Aorta (tissue), 5 donors: ENCODE measurements around the gene C3orf70. TPM values are rescaled to one million over a fixed set of nuclear protein-coding genes. Genes with fewer than 3 reads are reported as not detected.

ENCODE experiments used
- ATAC-seq: fragments of 200-7000 bp; cut with Tn5 transposase; one replicate; pipeline ENCODE4 v1.9.1; 2022; ENCODE audit warnings: moderate library complexity; ENCODE audit not compliant: low FRiP score
- DNase-seq, 2 donors: peaks; one replicate each; pipeline ENCODE4 v3.0.0-alpha.2; 2020
- H3K27ac ChIP-seq, 2 donors: one replicate each; pipeline ENCODE4 v1.5.1; 2013; ENCODE audit warnings: low read length in 2 of 2, mild to moderate bottlenecking in 2 of 2, moderate library complexity in 2 of 2, control low read depth in 1 of 2, inconsistent platforms in 1 of 2, low read depth in 1 of 2
- H3K27me3 ChIP-seq, 2 donors: one replicate each; pipeline ENCODE4 v1.6.1; 2013; ENCODE audit warnings: control low read depth in 1 of 2, low read length in 1 of 2, mild to moderate bottlenecking in 1 of 2, moderate library complexity in 1 of 2; ENCODE audit not compliant: insufficient read depth in 2 of 2, control insufficient read depth in 1 of 2
- H3K36me3 ChIP-seq, 2 donors: one replicate each; pipeline ENCODE4 v1.6.1; 2013; ENCODE audit warnings: control low read depth in 1 of 2, low read length in 1 of 2, mild to moderate bottlenecking in 1 of 2; ENCODE audit not compliant: insufficient read depth in 2 of 2, control insufficient read depth in 1 of 2
- H3K4me1 ChIP-seq, 2 donors: one replicate each; pipeline ENCODE4 v1.6.1; 2013; ENCODE audit warnings: low read length in 2 of 2, control low read depth in 1 of 2, mild to moderate bottlenecking in 1 of 2, moderate library complexity in 1 of 2; ENCODE audit not compliant: insufficient read depth in 2 of 2, control insufficient read depth in 1 of 2
- H3K4me3 ChIP-seq, 2 donors: one replicate each; pipeline ENCODE4 v1.5.1; 2013; ENCODE audit warnings: low read length in 2 of 2, control low read depth in 1 of 2, mild to moderate bottlenecking in 1 of 2
- H3K9me3 ChIP-seq: one replicate; pipeline ENCODE4 v1.6.1; 2013; ENCODE audit warnings: mild to moderate bottlenecking, low read length; ENCODE audit not compliant: control insufficient read depth
- WGBS, 2 donors: extraction: QIAGEN DNeasy Blood & Tissue Kit; methylation state at CpG; one replicate each; pipeline ENCODE4 v1.1.7; 2013; 5-methylcytosine and 5-hydroxymethylcytosine counted together
- intact Hi-C, 2 donors: fragments of 100-400 bp; cut with DNase I; formaldehyde crosslinking; loops; one replicate each; pipeline versions ENCODE4 v1.14.2 to v1.15.0; 2022
- polyA plus RNA-seq, 2 donors: library from polyadenylated mRNA; stranded (reverse); fragments of 200-250 nt; gene quantifications; one replicate each; pipeline ENCODE4 v1.2.3, GENCODE V29; 2013
- total RNA-seq, 2 donors: library from RNA; stranded (reverse); fragmentation: NEBNext Ultra II Directional; extraction: Animal tissue kit (Norgen Biotek cat#: 25700); gene quantifications; one replicate each; pipeline ENCODE4 v1.2.1, GENCODE V29; 2021
- donor health status: healthy with polysubstance abuse.
- donor health status: Bipolar disorder and iron deficiency.
- donor health status: DM: no; HTN: no; CAD: no.
- donor health status: DM: no; HTN: no; CAD: no.
- donor health status: DM: yes; HTN: yes; CAD: no.

Gene C3orf70
- total and polyA plus RNA-seq, 4 donors, result 4.5 to 20.4 (median 11.9) TPM

DNA sequence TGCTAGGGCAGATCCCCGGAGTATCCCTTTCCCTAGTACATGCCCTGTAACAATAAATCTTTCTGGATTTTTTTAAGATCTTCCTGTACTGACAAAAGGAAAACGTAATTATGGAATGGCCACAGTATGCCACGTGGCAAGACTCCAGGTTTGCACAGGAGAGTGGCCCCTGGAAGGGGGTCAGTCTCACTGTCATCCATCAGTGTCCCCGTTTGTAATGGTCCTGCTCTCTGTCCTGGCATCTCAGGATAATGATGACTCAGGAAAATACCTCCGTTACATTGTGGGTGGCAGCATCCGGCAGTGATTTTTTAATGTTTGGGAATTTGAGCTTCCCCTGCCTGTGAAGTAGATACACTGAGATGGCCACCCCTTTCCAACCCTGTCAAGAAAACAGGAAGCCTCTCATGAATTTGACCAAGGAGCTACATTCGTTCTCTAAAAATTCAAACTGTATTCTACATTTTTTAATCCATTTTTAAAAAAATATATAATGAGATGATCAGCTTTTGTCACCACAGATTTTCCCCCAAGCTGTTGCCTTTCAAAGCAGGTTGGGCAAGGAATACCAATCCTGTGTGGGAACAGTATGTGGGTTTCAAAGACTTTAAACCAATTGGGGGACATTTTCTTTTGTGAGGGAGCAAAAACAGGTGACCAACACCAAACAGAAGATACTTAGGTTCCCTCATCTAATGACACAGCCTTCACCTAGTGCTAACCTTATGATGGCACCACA, 110.4 kb downstream of the C3orf70 start:
- Histone ChIP-seq H3K36me3 (peaks cover 0 to 4% of the 10 kb centered on the region in 2 donors), H3K9me3 (peaks cover 1% of the 10 kb centered on the region), H3K27ac (no peak overlapping the region), H3K4me1 (no peaks in the 10 kb centered on the region), H3K4me3 (no peak overlapping the region), H3K27me3 (no peaks in the 10 kb centered on the region)
- ATAC-seq (no peak), DNase-seq (no peak)
- intact Hi-C loops, result no loop called here
- 66 to 79% methylated on average over 7 of the region's 7 CpGs for WGBS, 2 donors

DNA sequence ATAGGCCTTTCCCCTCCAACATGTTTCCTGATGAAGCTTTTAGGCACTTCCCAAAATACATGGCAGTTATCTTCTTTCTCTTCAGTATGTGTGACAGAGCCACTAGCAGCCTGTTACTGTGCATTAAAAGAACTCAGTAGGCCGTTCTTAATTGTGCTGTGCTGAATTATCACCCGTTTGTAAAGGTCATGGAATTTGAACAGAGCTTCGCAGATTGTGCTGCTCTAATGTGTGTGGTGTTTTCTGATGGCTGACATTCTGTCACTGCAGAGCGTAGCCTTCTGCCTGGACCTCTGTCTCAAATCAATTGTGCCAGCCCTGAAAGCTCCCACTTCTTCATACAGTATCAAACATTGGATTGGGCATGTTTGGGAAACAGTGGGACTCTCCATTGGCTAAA, 111.3 kb downstream of the C3orf70 start:
- Histone ChIP-seq H3K27ac (no peak overlapping the region), H3K4me3 (no peak overlapping the region), H3K27me3 (no peaks in the 10 kb centered on the region), H3K36me3 (peaks cover 0 to 4% of the 10 kb centered on the region in 2 donors), H3K4me1 (no peaks in the 10 kb centered on the region), H3K9me3 (peaks cover 1% of the 10 kb centered on the region)
- intact Hi-C loops, result no loop called here
- 95 to 96% methylated on average over 4 of the region's 4 CpGs for WGBS, 2 donors
- DNase-seq (no peak), ATAC-seq (no peak)

DNA sequence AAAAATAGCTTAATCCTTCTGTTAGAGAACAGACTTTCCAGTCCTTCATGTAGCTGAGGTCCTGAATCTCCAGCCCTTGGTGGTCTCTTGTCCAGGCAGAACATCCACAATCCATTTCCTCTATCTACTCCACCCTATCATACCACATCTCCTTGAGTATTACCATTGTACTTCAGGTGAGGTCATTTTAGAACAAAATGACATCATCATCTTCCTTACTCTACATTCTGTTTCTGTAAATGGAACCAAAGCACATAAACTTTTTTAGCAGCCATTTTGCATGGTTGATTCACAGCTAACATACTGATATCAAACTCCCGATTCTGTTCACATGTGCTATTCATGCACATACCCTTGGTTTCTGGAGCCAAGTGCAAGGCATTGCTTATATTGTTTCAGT, 112.4 kb downstream of the C3orf70 start:
- intact Hi-C loops, result no loop called here
- ATAC-seq (no peak), DNase-seq (no peak)
- no peak overlapping the region for H3K27ac ChIP-seq
- no peaks in the 10 kb centered on the region for H3K27me3 ChIP-seq
- H3K4me3 ChIP-seq, result no peak overlapping the region
- peaks cover 1% of the 10 kb centered on the region for H3K9me3 ChIP-seq
- H3K4me1 ChIP-seq, result no peaks in the 10 kb centered on the region
- 94 to 96% methylated on average over 1 of the region's 1 CpG for WGBS, 2 donors
- H3K36me3 ChIP-seq, result peaks cover 0 to 4% of the 10 kb centered on the region in 2 donors

DNA sequence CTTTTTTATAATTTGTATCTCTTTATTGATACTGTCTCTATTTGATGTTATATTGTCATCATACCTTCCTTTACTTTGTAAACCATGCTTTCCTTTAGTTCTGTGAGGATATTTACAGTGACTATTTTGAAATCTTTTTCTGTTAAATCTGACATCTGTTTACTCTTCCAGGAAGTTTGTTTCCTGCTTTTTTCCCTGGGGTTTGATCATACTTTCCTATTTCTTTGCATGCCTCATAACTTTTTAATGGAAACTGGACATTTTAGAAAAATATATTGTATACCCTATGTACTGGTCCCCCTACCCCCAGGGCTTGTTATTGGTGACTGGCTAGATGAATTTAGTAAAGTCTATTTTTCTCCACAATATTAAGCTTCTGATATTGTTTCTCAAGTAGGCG, 115.1 kb downstream of the C3orf70 start:
- Histone ChIP-seq H3K36me3 (peaks cover 0 to 4% of the 10 kb centered on the region in 2 donors), H3K4me1 (no peaks in the 10 kb centered on the region), H3K9me3 (peaks cover 1% of the 10 kb centered on the region), H3K4me3 (no peak overlapping the region), H3K27ac (no peak overlapping the region), H3K27me3 (no peaks in the 10 kb centered on the region)
- DNase-seq (no peak), ATAC-seq (no peak)
- intact Hi-C loops, result no loop called here
- WGBS, 2 donors, result 97% methylated on average over 1 of the region's 1 CpG

DNA sequence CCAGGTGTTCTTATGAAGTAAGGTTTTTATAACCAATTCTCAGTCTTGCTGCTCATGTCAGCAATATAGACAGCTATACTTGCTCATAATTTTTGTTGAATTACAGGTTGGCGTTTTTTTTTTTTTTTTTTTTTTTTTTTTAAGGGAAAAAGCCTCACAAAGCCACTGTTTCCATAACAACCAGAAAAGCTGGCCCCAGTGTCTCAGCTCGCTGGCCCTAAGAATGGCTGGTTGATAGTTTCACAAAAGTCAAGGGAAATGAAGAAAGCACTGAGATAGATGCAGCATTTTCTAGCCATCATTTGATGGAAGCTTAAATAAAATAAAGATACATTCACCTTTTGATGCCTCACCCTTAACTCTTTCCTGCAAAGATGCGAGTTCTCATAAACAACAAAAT, 121.9 kb downstream of the C3orf70 start:
- no peaks in the 10 kb centered on the region for H3K9me3 ChIP-seq
- no peak for ATAC-seq
- no peaks in the 10 kb centered on the region for H3K4me1 ChIP-seq
- no peaks in the 10 kb centered on the region for H3K27me3 ChIP-seq
- 92 to 94% methylated on average over 3 of the region's 3 CpGs for WGBS, 2 donors
- no peak overlapping the region for H3K4me3 ChIP-seq
- no peak for DNase-seq
- intact Hi-C loops, result no loop called here
- H3K27ac ChIP-seq, result no peak overlapping the region
- H3K36me3 ChIP-seq, result peaks cover 0 to 8% of the 10 kb centered on the region in 2 donors

DNA sequence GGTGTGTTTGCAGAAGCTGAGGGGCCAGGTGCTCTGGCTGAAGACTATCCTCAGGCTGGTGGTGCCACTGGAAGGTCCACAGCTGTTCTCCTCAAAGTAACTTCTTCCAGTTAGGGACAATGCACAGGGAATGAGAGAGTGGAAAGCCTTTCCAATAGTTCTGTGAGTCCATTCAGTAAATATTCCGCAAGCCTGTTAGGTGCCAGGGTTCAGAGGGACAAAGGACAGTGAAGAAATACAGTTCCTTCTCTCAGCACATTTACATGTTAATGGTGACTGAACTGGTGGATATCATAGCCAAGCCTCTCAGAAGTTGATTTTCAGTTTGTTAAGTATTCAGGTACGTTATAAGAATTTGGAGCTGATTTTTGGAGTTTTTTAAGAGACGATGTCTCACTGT, 122.5 kb downstream of the C3orf70 start:
- no peak for ATAC-seq
- 92 to 97% methylated on average over 3 of the region's 3 CpGs for WGBS, 2 donors
- no peak overlapping the region for H3K4me3 ChIP-seq
- DNase-seq, result no peak
- no peaks in the 10 kb centered on the region for H3K9me3 ChIP-seq
- H3K27me3 ChIP-seq, result no peaks in the 10 kb centered on the region
- H3K27ac ChIP-seq, result no peak overlapping the region
- no peaks in the 10 kb centered on the region for H3K4me1 ChIP-seq
- peaks cover 0 to 8% of the 10 kb centered on the region in 2 donors for H3K36me3 ChIP-seq
- intact Hi-C loops, result no loop called here

DNA sequence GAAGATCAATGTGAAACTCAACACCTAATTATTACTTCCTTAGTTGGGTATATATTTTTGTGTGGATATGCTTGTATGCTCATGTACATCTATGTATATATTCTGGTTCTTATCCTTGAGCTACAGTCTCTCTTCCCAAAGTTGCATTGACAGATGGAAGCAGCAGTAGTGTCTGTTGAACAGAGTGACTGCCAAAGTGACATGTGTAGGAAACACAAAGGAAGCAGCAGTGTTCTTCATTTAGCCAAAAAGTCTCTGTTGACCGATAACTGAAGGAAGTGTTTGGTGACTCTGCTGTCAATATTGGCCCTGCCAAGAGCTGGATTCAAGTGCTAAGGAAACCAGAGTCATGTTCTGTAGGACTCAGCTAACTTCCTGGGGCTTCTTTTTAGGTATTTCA, 123.8 kb downstream of the C3orf70 start:
- Histone ChIP-seq H3K9me3 (no peaks in the 10 kb centered on the region), H3K27me3 (no peaks in the 10 kb centered on the region), H3K4me3 (no peak overlapping the region), H3K27ac (no peak overlapping the region), H3K36me3 (peaks cover 3 to 8% of the 10 kb centered on the region in 2 donors), H3K4me1 (no peaks in the 10 kb centered on the region)
- DNase-seq (no peak), ATAC-seq (no peak)
- WGBS, 2 donors, result 91 to 93% methylated on average over 1 of the region's 1 CpG
- intact Hi-C loops, result no loop called here

DNA sequence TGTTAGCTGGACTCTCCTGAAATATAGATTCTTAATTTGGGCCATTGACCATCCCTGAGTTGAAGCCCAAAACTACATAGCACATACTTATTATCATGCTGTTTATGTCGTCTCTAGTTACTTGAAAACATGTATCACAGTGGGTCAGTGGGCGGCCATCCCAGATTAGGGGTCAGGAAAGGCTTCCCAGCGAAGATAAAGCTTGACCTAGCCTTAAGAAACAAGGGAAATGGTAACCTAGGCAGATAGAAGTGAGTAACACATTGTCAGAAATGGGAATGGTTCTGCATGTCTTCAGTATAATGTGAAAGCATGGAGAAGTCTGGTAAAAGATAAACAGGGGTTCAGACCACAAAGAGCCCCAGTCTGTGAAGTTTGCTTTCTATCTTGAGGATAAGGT, 124.7 kb downstream of the C3orf70 start:
- intact Hi-C loops, result no loop called here

More for the DNA sequence above, 124.7 kb downstream of the C3orf70 start:
- Histone ChIP-seq H3K27ac (no peak overlapping the region), H3K9me3 (no peaks in the 10 kb centered on the region), H3K36me3 (peaks cover 3 to 8% of the 10 kb centered on the region in 2 donors), H3K4me1 (no peaks in the 10 kb centered on the region), H3K27me3 (no peaks in the 10 kb centered on the region), H3K4me3 (no peak overlapping the region)
- no peak for ATAC-seq
- WGBS, 2 donors, result 95% methylated on average over 3 of the region's 3 CpGs
- no peak for DNase-seq
